RWPE1 (cell line): ENCODE results near the gene DDX10.
A peak's percentile ranks its signal among the peaks of the same experiment; 100 is the strongest.

Source experiments
- CTCF ChIA-PET: fragments of 350-600 bp; sonication (Branson Sonifier 250); formaldehyde crosslinking; extraction: SDS; loops from one replicate; lab custom pipeline; 2021; lab: Yijun Ruan, JAX
- POLR2A ChIA-PET: fragments of 400-600 bp; formaldehyde crosslinking; extraction: SDS; loops from one replicate; lab custom pipeline; 2020; ENCODE audit warnings: antibody characterized with exemption; ENCODE audit not compliant: low non-redundant PET; lab: Yijun Ruan, JAX
- DNase-seq: peaks from one replicate; pipeline ENCODE4 v3.0.0; 2012; ENCODE audit warnings: low spot score
- H3K27ac ChIP-seq: fragments of 450-650 bp; 2 replicates; pipeline ENCODE4 v1.5.1; 2017
- TF ChIP-seq, protein P1 (sequence below): fragments of 450-650 bp; conservative IDR thresholded peaks from 2 replicates; pipeline ENCODE4 v1.5.1; 2017; ENCODE audit warnings: low read depth, mild to moderate bottlenecking

Gene DDX10

DNA sequence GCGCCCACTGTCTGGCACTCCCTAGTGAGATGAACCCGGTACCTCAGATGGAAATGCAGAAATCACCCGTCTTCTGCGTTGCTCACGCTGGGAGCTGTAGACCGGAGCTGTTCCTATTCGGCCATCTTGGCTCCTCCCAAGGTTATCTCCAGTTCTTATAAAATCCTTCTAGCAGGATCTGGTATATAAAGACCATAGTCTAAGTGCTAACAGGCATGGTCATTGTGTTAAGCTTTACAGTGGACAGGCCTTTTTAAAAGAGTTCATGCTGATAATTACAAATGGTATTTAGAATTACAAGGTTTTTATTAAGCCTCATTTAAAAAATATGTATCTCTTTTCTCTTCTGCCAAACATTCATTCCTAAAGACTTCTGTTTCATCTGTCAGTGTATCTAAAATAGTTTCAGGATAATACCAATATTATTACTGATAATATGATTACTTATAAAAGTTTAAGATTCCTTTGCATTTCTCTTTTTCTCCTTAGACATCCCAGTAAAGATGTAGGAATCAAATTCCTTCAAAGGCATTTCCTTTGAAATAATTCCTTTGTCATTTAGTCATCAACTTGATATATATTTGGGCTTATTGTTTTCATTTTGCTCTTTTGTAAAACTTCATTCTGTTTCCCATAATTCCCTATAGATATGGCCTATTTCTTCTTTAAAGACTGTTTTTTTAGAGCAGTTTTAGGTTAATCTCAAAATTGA, 20.7 kb downstream of the DDX10 start:
- no peak for DNase-seq
- ChIA-PET POLR2A (no interaction called here), CTCF (no interaction called here)
- TF ChIP-seq, protein P1, sequence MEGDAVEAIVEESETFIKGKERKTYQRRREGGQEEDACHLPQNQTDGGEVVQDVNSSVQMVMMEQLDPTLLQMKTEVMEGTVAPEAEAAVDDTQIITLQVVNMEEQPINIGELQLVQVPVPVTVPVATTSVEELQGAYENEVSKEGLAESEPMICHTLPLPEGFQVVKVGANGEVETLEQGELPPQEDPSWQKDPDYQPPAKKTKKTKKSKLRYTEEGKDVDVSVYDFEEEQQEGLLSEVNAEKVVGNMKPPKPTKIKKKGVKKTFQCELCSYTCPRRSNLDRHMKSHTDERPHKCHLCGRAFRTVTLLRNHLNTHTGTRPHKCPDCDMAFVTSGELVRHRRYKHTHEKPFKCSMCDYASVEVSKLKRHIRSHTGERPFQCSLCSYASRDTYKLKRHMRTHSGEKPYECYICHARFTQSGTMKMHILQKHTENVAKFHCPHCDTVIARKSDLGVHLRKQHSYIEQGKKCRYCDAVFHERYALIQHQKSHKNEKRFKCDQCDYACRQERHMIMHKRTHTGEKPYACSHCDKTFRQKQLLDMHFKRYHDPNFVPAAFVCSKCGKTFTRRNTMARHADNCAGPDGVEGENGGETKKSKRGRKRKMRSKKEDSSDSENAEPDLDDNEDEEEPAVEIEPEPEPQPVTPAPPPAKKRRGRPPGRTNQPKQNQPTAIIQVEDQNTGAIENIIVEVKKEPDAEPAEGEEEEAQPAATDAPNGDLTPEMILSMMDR: no peak
- H3K27ac ChIP-seq: no peak overlapping the region

DNA sequence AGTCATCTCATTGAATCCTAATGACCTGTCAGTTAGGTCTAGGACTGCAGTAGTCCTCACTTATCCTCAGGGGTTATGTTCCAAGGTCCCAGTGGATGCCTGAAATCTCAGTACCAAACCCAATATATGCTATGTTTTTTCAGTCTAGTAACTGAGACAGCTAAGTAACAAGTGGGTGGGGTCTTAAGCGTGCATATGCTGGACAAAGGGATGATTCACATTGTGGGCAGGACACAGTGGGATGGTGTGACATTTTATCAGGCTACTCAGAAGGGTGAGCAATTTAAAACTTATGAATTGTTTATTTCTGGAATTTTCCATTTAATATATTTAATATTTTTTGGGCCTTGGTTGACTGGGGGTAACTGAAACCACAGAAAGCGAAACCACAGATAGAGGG, 29.0 kb downstream of the DDX10 start:
- no peak overlapping the region for H3K27ac ChIP-seq
- ChIA-PET CTCF (interaction anchor here (0.5 kb wide), 1 partner anchor 93 kb away, joined by 3 read pairs; no protein-coding TSS in a partner anchor), POLR2A (no interaction called here)
- TF ChIP-seq, protein P1: no peak
- DNase-seq: peak; percentile 27

DNA sequence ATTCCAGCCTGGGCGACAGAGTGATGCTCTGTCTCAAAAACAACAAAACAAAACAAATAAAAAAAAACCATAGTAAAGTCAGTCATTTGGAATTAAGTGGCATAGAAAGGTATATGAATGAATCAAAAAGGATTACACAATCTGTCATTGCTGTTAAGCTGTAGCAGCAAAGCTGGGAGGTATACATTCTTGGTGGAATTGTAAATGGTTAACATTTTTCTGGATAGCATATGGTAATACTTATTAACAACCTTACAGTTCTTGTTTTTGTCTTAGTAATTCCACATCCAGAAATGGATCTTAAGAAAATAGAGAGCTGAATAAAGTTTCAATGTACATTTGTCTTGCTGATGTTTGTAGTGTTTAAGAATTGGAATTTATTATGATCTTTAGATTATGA, 30.0 kb downstream of the DDX10 start:
- TF ChIP-seq, protein P1: no peak
- ChIA-PET CTCF (no interaction called here), POLR2A (no interaction called here)
- peak overlapping the region; percentile 37; the same call in 1 of the 2 replicates for H3K27ac ChIP-seq
- DNase-seq: no peak

DNA sequence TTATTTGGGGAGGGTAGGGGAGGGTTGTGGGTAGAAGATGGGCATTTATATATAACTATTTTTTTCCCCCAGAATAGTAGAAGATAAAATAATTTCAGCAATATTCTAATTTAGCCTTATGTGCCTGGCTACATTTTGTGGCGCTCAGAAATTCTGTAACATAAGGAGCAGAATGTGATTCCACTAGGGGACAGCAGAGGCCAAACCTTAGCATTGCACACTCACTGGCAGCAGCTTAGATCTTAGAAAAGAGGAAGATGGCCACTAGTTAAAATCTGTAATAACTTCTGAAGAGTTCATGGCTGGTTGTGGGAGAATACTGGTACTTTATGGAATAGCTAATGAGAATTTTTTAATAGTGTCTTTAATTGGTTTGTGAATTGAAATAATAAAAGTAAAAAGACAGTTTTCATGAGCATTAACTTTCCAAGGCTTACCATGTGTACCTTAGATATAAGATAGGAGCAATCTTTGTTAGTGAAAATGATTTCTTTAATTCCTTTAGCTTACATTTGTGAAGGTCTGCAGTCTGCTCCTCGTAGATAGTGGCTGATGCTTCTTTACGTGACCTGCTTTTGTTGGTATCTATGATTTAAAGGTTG, 33.1 kb downstream of the DDX10 start:
- no peak overlapping the region for H3K27ac ChIP-seq
- ChIA-PET POLR2A (interaction anchor here (0.6 kb wide), 2 partner anchors 173 to 558 kb away, joined by 3 read pairs; no protein-coding TSS in a partner anchor), CTCF (interaction anchor here (0.6 to 1.7 kb wide), 11 partner anchors 8 to 1241 kb away, joined by 3 to 6 read pairs (median 4); no protein-coding TSS in a partner anchor)
- TF ChIP-seq, protein P1: peak; percentile 94
- peak; percentile 67 for DNase-seq

DNA sequence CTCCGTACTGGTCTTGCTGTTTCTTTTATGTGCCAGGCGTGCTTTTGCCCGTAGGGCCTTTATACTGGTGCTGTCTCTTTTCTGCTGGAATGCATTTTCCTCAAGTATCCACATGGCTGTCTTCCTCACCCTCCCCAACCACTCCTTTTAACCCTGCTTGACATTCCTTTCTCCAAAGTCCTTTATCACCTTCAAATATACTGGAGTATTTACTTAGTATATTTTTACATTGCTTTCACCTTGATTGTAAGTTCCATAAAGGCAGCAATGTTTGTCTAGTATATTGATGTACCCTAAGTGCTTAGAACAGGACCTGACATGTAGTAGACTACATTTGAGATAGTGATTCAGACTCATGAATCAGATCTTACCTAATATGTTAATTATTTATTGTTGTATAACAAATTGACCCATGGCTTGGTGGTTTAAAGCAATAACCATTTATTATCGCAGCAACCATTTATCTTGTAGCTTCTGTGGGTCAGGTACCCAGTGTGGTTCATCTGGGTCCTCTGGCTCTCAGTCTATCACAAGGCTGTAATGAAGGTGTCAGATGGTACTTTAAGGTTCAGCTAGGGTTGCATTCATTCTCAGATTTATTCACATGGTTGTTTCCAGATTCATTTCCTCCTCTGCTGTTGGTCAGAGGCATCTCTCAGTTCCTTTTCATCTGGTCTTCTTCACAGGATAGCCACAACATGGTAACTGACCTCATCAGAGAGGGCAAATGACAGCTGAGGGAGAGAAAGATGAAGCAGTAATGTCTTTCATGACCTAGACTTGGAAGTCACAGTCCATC, 34.2 kb downstream of the DDX10 start:
- ChIA-PET CTCF (interaction anchor here (1.1 to 1.7 kb wide), 2 partner anchors 612 to 1240 kb away, joined by 4 to 6 read pairs; no protein-coding TSS in a partner anchor), POLR2A (no interaction called here)
- peak; percentile 84 for DNase-seq

More for the DNA sequence above, 34.2 kb downstream of the DDX10 start:
- H3K27ac ChIP-seq: no peak overlapping the region
- TF ChIP-seq, protein P1: no peak
